Measurements from ENCODE around the gene TMEM169.

The TMEM169 gene

GRCh38 chr2:216039918-216040317 is 41.8 kb upstream of the TMEM169 start:
- Histone ChIP-seq H2BK120ac (ENCODE audit: low read depth, low read length) (no peak overlapping the region), H3K9me3 (ENCODE audit: control insufficient read depth, low read length) (no peaks in the 10 kb centered on the region), H3K9ac (ENCODE audit: low read length) (no peak overlapping the region), H3K4me3 (ENCODE audit: insufficient read depth in 1 of 2, low read depth in 1 of 2, low read length in 2 of 2) (no peak overlapping the region), H3K4me1 (ENCODE audit: control insufficient read depth, insufficient read depth, low read depth, low read length) (no peaks in the 10 kb centered on the region), H2BK15ac (ENCODE audit: low read depth, poor library complexity, severe bottlenecking) (no peak overlapping the region), H3K79me1 (replicated peaks; ENCODE audit: low read length, poor library complexity, severe bottlenecking) (no peaks in the 10 kb centered on the region), H3K14ac (ENCODE audit: low read length in 2 of 2) (no peak overlapping the region), H3K27me3 (ENCODE audit: control insufficient read depth in 1 of 2, insufficient read depth in 1 of 2, low read length in 2 of 2) (no peaks in the 10 kb centered on the region), H3K23ac (ENCODE audit: low read length in 2 of 2) (no peak overlapping the region), H2BK5ac (ENCODE audit: low read depth, low read length, poor library complexity, severe bottlenecking) (no peak overlapping the region), H3K18ac (ENCODE audit: low read depth in 1 of 2, low read length in 2 of 2) (no peak overlapping the region), H4K91ac (ENCODE audit: low read length) (no peak overlapping the region), H3K4ac (ENCODE audit: low read depth in 1 of 2, low read length in 2 of 2) (no peak overlapping the region), H2AFZ (ENCODE audit: low read depth, low read length) (no peak overlapping the region), H3K36me3 (ENCODE audit: control insufficient read depth in 1 of 2, insufficient read depth in 2 of 2, low read depth in 1 of 2, low read length in 2 of 2) (no peaks in the 10 kb centered on the region), H3K4me2 (ENCODE audit: low read length, poor library complexity, severe bottlenecking) (no peak overlapping the region), H4K8ac (ENCODE audit: low read length) (no peak overlapping the region), H2AK5ac (ENCODE audit: low read length, severe bottlenecking) (no peak overlapping the region), H3K27ac (ENCODE audit: low read length, poor library complexity, severe bottlenecking) (no peak overlapping the region), H2BK12ac (ENCODE audit: low read length in 2 of 2) (no peak overlapping the region)
- no peak for DNase-seq
- WGBS = 96% methylated on average over 3 of the region's 3 CpGs

DNA sequence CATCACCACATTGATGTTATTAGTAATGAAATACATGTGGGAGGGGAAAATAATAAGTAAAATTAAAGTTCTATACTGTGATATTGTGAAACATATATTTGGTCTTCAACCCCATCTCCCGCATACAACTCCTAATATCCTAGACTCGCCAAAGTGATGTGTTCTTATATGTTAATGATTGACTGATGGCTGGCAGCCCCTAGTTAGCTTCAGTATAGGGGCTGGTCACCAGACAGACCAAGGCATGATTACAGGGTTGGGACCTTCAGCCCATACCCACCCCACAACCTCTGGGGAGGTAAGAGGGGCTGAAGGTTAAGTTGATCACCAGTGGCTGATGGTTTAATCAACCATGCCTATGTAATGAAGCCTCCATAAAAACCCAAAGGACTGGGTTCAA is 40.3 kb upstream of the TMEM169 start:
- no peak overlapping the region for H2BK120ac ChIP-seq (ENCODE audit: low read depth, low read length)
- no peaks in the 10 kb centered on the region for H3K4me1 ChIP-seq (ENCODE audit: control insufficient read depth, insufficient read depth, low read depth, low read length)
- H2AK5ac ChIP-seq (ENCODE audit: low read length, severe bottlenecking) = no peak overlapping the region
- H4K8ac ChIP-seq (ENCODE audit: low read length) = no peak overlapping the region
- no peaks in the 10 kb centered on the region for H3K9me3 ChIP-seq (ENCODE audit: control insufficient read depth, low read length)
- no peaks in the 10 kb centered on the region for H3K27me3 ChIP-seq (ENCODE audit: control insufficient read depth in 1 of 2, insufficient read depth in 1 of 2, low read length in 2 of 2)
- H3K18ac ChIP-seq (ENCODE audit: low read depth in 1 of 2, low read length in 2 of 2) = no peak overlapping the region
- H3K27ac ChIP-seq (ENCODE audit: low read length, poor library complexity, severe bottlenecking) = no peak overlapping the region
- H4K91ac ChIP-seq (ENCODE audit: low read length) = no peak overlapping the region
- no peak overlapping the region for H3K4ac ChIP-seq (ENCODE audit: low read depth in 1 of 2, low read length in 2 of 2)
- no peak for DNase-seq
- H2AFZ ChIP-seq (ENCODE audit: low read depth, low read length) = no peak overlapping the region
- no peak overlapping the region for H3K9ac ChIP-seq (ENCODE audit: low read length)
- WGBS = no CpG with 5 or more reads among the region's 2 CpGs
- H2BK5ac ChIP-seq (ENCODE audit: low read depth, low read length, poor library complexity, severe bottlenecking) = no peak overlapping the region
- no peaks in the 10 kb centered on the region for H3K79me1 ChIP-seq (replicated peaks; ENCODE audit: low read length, poor library complexity, severe bottlenecking)
- H3K4me2 ChIP-seq (ENCODE audit: low read length, poor library complexity, severe bottlenecking) = no peak overlapping the region
- no peak overlapping the region for H3K14ac ChIP-seq (ENCODE audit: low read length in 2 of 2)
- H2BK12ac ChIP-seq (ENCODE audit: low read length in 2 of 2) = no peak overlapping the region
- H3K23ac ChIP-seq (ENCODE audit: low read length in 2 of 2) = no peak overlapping the region
- H2BK15ac ChIP-seq (ENCODE audit: low read depth, poor library complexity, severe bottlenecking) = no peak overlapping the region
- no peak overlapping the region for H3K4me3 ChIP-seq (ENCODE audit: insufficient read depth in 1 of 2, low read depth in 1 of 2, low read length in 2 of 2)
- H3K36me3 ChIP-seq (ENCODE audit: control insufficient read depth in 1 of 2, insufficient read depth in 2 of 2, low read depth in 1 of 2, low read length in 2 of 2) = no peaks in the 10 kb centered on the region

- Histone ChIP-seq H2BK120ac (ENCODE audit: low read depth, low read length) (no peak overlapping the region), H3K27ac (ENCODE audit: low read length, poor library complexity, severe bottlenecking) (no peak overlapping the region), H4K8ac (ENCODE audit: low read length) (no peak overlapping the region), H3K27me3 (ENCODE audit: control insufficient read depth in 1 of 2, insufficient read depth in 1 of 2, low read length in 2 of 2) (no peaks in the 10 kb centered on the region), H3K4me1 (ENCODE audit: control insufficient read depth, insufficient read depth, low read depth, low read length) (no peaks in the 10 kb centered on the region), H3K4me3 (ENCODE audit: insufficient read depth in 1 of 2, low read depth in 1 of 2, low read length in 2 of 2) (no peak overlapping the region), H3K4ac (ENCODE audit: low read depth in 1 of 2, low read length in 2 of 2) (no peak overlapping the region), H3K14ac (ENCODE audit: low read length in 2 of 2) (no peak overlapping the region), H4K91ac (ENCODE audit: low read length) (no peak overlapping the region), H2BK12ac (ENCODE audit: low read length in 2 of 2) (no peak overlapping the region), H3K23ac (ENCODE audit: low read length in 2 of 2) (no peak overlapping the region), H3K18ac (ENCODE audit: low read depth in 1 of 2, low read length in 2 of 2) (no peak overlapping the region), H2AFZ (ENCODE audit: low read depth, low read length) (no peak overlapping the region), H3K36me3 (ENCODE audit: control insufficient read depth in 1 of 2, insufficient read depth in 2 of 2, low read depth in 1 of 2, low read length in 2 of 2) (no peaks in the 10 kb centered on the region), H3K79me1 (replicated peaks; ENCODE audit: low read length, poor library complexity, severe bottlenecking) (no peaks in the 10 kb centered on the region), H2BK5ac (ENCODE audit: low read depth, low read length, poor library complexity, severe bottlenecking) (no peak overlapping the region), H2AK5ac (ENCODE audit: low read length, severe bottlenecking) (no peak overlapping the region), H3K9me3 (ENCODE audit: control insufficient read depth, low read length) (no peaks in the 10 kb centered on the region), H3K9ac (ENCODE audit: low read length) (no peak overlapping the region), H2BK15ac (ENCODE audit: low read depth, poor library complexity, severe bottlenecking) (no peak overlapping the region), H3K4me2 (ENCODE audit: low read length, poor library complexity, severe bottlenecking) (no peak overlapping the region)
- no peak for DNase-seq
- WGBS = 87% methylated on average over 5 of the region's 5 CpGs
Observed at GRCh38 chr2:216043949-216044348, 37.8 kb upstream of the TMEM169 start.

GRCh38 chr2:216044883-216045486 is 36.7 kb upstream of the TMEM169 start:
- Histone ChIP-seq H2BK120ac (ENCODE audit: low read depth, low read length) (no peak overlapping the region), H2BK5ac (ENCODE audit: low read depth, low read length, poor library complexity, severe bottlenecking) (no peak overlapping the region), H3K27me3 (ENCODE audit: control insufficient read depth in 1 of 2, insufficient read depth in 1 of 2, low read length in 2 of 2) (no peaks in the 10 kb centered on the region), H3K36me3 (ENCODE audit: control insufficient read depth in 1 of 2, insufficient read depth in 2 of 2, low read depth in 1 of 2, low read length in 2 of 2) (no peaks in the 10 kb centered on the region), H3K4ac (ENCODE audit: low read depth in 1 of 2, low read length in 2 of 2) (no peak overlapping the region), H3K14ac (ENCODE audit: low read length in 2 of 2) (no peak overlapping the region), H4K8ac (ENCODE audit: low read length) (no peak overlapping the region), H2BK15ac (ENCODE audit: low read depth, poor library complexity, severe bottlenecking) (no peak overlapping the region), H2AK5ac (ENCODE audit: low read length, severe bottlenecking) (no peak overlapping the region), H3K9me3 (ENCODE audit: control insufficient read depth, low read length) (no peaks in the 10 kb centered on the region), H2BK12ac (ENCODE audit: low read length in 2 of 2) (no peak overlapping the region), H3K27ac (ENCODE audit: low read length, poor library complexity, severe bottlenecking) (no peak overlapping the region), H3K23ac (ENCODE audit: low read length in 2 of 2) (no peak overlapping the region), H3K9ac (ENCODE audit: low read length) (no peak overlapping the region), H3K4me3 (ENCODE audit: insufficient read depth in 1 of 2, low read depth in 1 of 2, low read length in 2 of 2) (no peak overlapping the region), H3K79me1 (replicated peaks; ENCODE audit: low read length, poor library complexity, severe bottlenecking) (no peaks in the 10 kb centered on the region), H3K4me2 (ENCODE audit: low read length, poor library complexity, severe bottlenecking) (no peak overlapping the region), H4K91ac (ENCODE audit: low read length) (no peak overlapping the region), H2AFZ (ENCODE audit: low read depth, low read length) (no peak overlapping the region), H3K4me1 (ENCODE audit: control insufficient read depth, insufficient read depth, low read depth, low read length) (no peaks in the 10 kb centered on the region), H3K18ac (ENCODE audit: low read depth in 1 of 2, low read length in 2 of 2) (no peak overlapping the region)
- DNase-seq = no peak
- 92% methylated on average over 4 of the region's 5 CpGs for WGBS

Data from mesenchymal stem cell (in vitro differentiated cells and primary cell).